ENCODE data around the gene SWI5. TPM values are rescaled to one million over a fixed set of nuclear protein-coding genes. Genes with fewer than 3 reads are reported as not detected.

Gene SWI5
- total RNA-seq, 1 experiment from 2014 or later, result 63.1 TPM

GRCh38 chr9:128252317-128253139, 23.5 kb upstream of the SWI5 start:
- no peaks in the 10 kb centered on the region for H3K4me1 ChIP-seq (ENCODE audit: insufficient read depth, low read length)
- intact Hi-C loops (cut with micrococcal nuclease), result loop anchor here (10.0 kb wide), 1 partner anchor 48 kb away; the partner anchor contains the start of gene DNM1
- H4K20me1 ChIP-seq (ENCODE audit: low read length), result no peaks in the 10 kb centered on the region
- BruUV-seq (replicated peaks), result no TSS peak
- CTCF ChIA-PET, result no interaction called here
- no peaks in the 10 kb centered on the region for H3K9me3 ChIP-seq (ENCODE audit: low read length)
- ATAC-seq (no peak), DNase-seq (no peak)
- H3K4me2 ChIP-seq (ENCODE audit: low read length), result no peak overlapping the region
- no peak overlapping the region for H3K9ac ChIP-seq (ENCODE audit: low read length)
- no peaks in the 10 kb centered on the region for H3F3A ChIP-seq (ENCODE audit: low read length, unreplicated experiment)
- no peaks in the 10 kb centered on the region; the same call in 1 of the 2 replicates for H3K36me3 ChIP-seq (ENCODE audit: low read depth, low read length)
- POLR2A ChIA-PET (ENCODE audit: unreplicated experiment), result no interaction called here
- H2AFZ ChIP-seq (ENCODE audit: low read length), result no peak overlapping the region
- no peaks in the 10 kb centered on the region for H3K79me2 ChIP-seq (ENCODE audit: low read length)
- H3K9me2 ChIP-seq (replicated peaks; ENCODE audit: low read length), result no peaks in the 10 kb centered on the region
- TF ChIP-seq CTCF (conservative IDR thresholded peaks at IDR 0.05; ENCODE audit: low read depth, low read length), result no peak
- TF ChIP-seq EZH2phosphoT487 (IDR thresholded peaks at IDR 0.05; ENCODE audit: borderline replicate concordance, low read length), result no peak
- no peak for TF ChIP-seq EZH2 (IDR thresholded peaks at IDR 0.05; ENCODE audit: low read length, unreplicated experiment)
- no peak overlapping the region for H3K27ac ChIP-seq (ENCODE audit: low read length)
- H3K4me3 ChIP-seq (ENCODE audit: low read length), result no peak overlapping the region
- no peaks in the 10 kb centered on the region for H3K27me3 ChIP-seq (ENCODE audit: low read length)

- no TSS peak for BruUV-seq (replicated peaks)
- H3K4me3 ChIP-seq (ENCODE audit: low read length), result no peak overlapping the region
- no peaks in the 10 kb centered on the region for H3K27me3 ChIP-seq (ENCODE audit: low read length)
- H3K9me3 ChIP-seq (ENCODE audit: low read length), result no peaks in the 10 kb centered on the region
- H3K27ac ChIP-seq (ENCODE audit: low read length), result no peak overlapping the region
- H3K4me2 ChIP-seq (ENCODE audit: low read length), result no peak overlapping the region
- H2AFZ ChIP-seq (ENCODE audit: low read length), result no peak overlapping the region
- H3K79me2 ChIP-seq (ENCODE audit: low read length), result no peaks in the 10 kb centered on the region
- intact Hi-C loops (cut with micrococcal nuclease), result loop anchor here (10.0 kb wide), 1 partner anchor 49 kb away; the partner anchor contains the start of gene DNM1
- no peak for TF ChIP-seq CTCF (conservative IDR thresholded peaks at IDR 0.05; ENCODE audit: low read depth, low read length)
- TF ChIP-seq EZH2phosphoT487 (IDR thresholded peaks at IDR 0.05; ENCODE audit: borderline replicate concordance, low read length), result no peak
- TF ChIP-seq EZH2 (IDR thresholded peaks at IDR 0.05; ENCODE audit: low read length, unreplicated experiment), result no peak
- DNase-seq (no peak), ATAC-seq (no peak)
- CTCF ChIA-PET, result interaction anchor here (0.6 kb wide), 1 partner anchor 8 kb away, joined by 4 read pairs; no protein-coding TSS in a partner anchor
- no peaks in the 10 kb centered on the region; the same call in 1 of the 2 replicates for H3K36me3 ChIP-seq (ENCODE audit: low read depth, low read length)
- H3K9me2 ChIP-seq (replicated peaks; ENCODE audit: low read length), result no peaks in the 10 kb centered on the region
- no peaks in the 10 kb centered on the region for H3K4me1 ChIP-seq (ENCODE audit: insufficient read depth, low read length)
- H4K20me1 ChIP-seq (ENCODE audit: low read length), result no peaks in the 10 kb centered on the region
- H3K9ac ChIP-seq (ENCODE audit: low read length), result no peak overlapping the region
- no peaks in the 10 kb centered on the region for H3F3A ChIP-seq (ENCODE audit: low read length, unreplicated experiment)
- POLR2A ChIA-PET (ENCODE audit: unreplicated experiment), result interaction anchor here (0.7 kb wide), 1 partner anchor 230 kb away, joined by 3 read pairs; no protein-coding TSS in a partner anchor
Measured at GRCh38 chr9:128253140-128253990, 22.7 kb upstream of the SWI5 start.
